NOMO-1 treated with DMSO at 0.1 percent for 48 hours (cell line): ENCODE data around the gene TRAPPC12.

Experiments
- DNase-seq: peaks from one replicate; lab custom pipeline; 2025; ENCODE audit not compliant: unreplicated experiment; lab: John Stamatoyannopoulos, UW

TRAPPC12 gene

GRCh38 chr2:3465844-3466481 is 86.5 kb downstream of the TRAPPC12 start:
- no peak for DNase-seq

GRCh38 chr2:3466482-3466863 is 87.0 kb downstream of the TRAPPC12 start:
- no peak for DNase-seq

- no peak for DNase-seq
These were observed 87.5 kb downstream of the TRAPPC12 start for GRCh38 chr2:3466966-3467365.

- no peak for DNase-seq
These were observed 88.2 kb downstream of the TRAPPC12 start for GRCh38 chr2:3467654-3468053.

GRCh38 chr2:3468296-3468988 is 88.9 kb downstream of the TRAPPC12 start:
- no peak for DNase-seq

- DNase-seq = no peak
These were observed 90.0 kb downstream of the TRAPPC12 start for GRCh38 chr2:3469486-3469885.

GRCh38 chr2:3470166-3470651 is 90.7 kb downstream of the TRAPPC12 start:
- no peak for DNase-seq

GRCh38 chr2:3470856-3471737 is 91.6 kb downstream of the TRAPPC12 start:
- DNase-seq = no peak

- no peak for DNase-seq
These were observed 92.8 kb downstream of the TRAPPC12 start for GRCh38 chr2:3472296-3472695.

GRCh38 chr2:3472966-3473365 is 93.5 kb downstream of the TRAPPC12 start:
- DNase-seq = no peak

- DNase-seq = no peak
These were observed 96.3 kb downstream of the TRAPPC12 start for GRCh38 chr2:3475771-3476170.

GRCh38 chr2:3476321-3476984 is 97.0 kb downstream of the TRAPPC12 start:
- no peak for DNase-seq

- DNase-seq = no peak
These were observed 97.5 kb downstream of the TRAPPC12 start for GRCh38 chr2:3476985-3477327.

- no peak for DNase-seq
These were observed 99.4 kb downstream of the TRAPPC12 start for GRCh38 chr2:3478846-3479385.

GRCh38 chr2:3479430-3480320 is 100.2 kb downstream of the TRAPPC12 start:
- DNase-seq = no peak

- DNase-seq = peak; percentile 15
These were observed 101.0 kb downstream of the TRAPPC12 start for GRCh38 chr2:3480352-3481010.

GRCh38 chr2:3481011-3481400 is 101.5 kb downstream of the TRAPPC12 start:
- no peak for DNase-seq

- DNase-seq = no peak
These were observed 102.4 kb downstream of the TRAPPC12 start for GRCh38 chr2:3481736-3482362.

GRCh38 chr2:3482363-3482821 is 102.9 kb downstream of the TRAPPC12 start:
- no peak for DNase-seq
